GM19452 (cell line): ENCODE measurements around the gene CCR6.

Experiments used
- ATAC-seq: cut with Tn5 transposase; IDR thresholded peaks from one replicate; pipeline ENCODE4 v1.9.1; 2021; ENCODE audit not compliant: unreplicated experiment

Gene CCR6

GRCh38 chr6:167097770-167098169 lies 25.1 kb upstream of the CCR6 start:
- ATAC-seq = no peak

- no peak for ATAC-seq
Measured at GRCh38 chr6:167098825-167099225, 24.1 kb upstream of the CCR6 start.

- ATAC-seq = no peak
Measured at GRCh38 chr6:167099707-167100106, 23.2 kb upstream of the CCR6 start.

- ATAC-seq = no peak
Measured at GRCh38 chr6:167100241-167100674, 22.6 kb upstream of the CCR6 start.

GRCh38 chr6:167102318-167102717 lies 20.6 kb upstream of the CCR6 start:
- ATAC-seq = no peak

GRCh38 chr6:167103041-167103891 lies 19.6 kb upstream of the CCR6 start:
- peak; percentile 96 for ATAC-seq

GRCh38 chr6:167104388-167104787 lies 18.5 kb upstream of the CCR6 start:
- ATAC-seq = no peak

- ATAC-seq = no peak
Measured at GRCh38 chr6:167105060-167105459, 17.8 kb upstream of the CCR6 start.

GRCh38 chr6:167106406-167106805 lies 16.5 kb upstream of the CCR6 start:
- no peak for ATAC-seq

GRCh38 chr6:167107787-167108186 lies 15.1 kb upstream of the CCR6 start:
- ATAC-seq = no peak

GRCh38 chr6:167108278-167108677 lies 14.6 kb upstream of the CCR6 start:
- ATAC-seq = no peak

- ATAC-seq = no peak
Measured at GRCh38 chr6:167109651-167110050, 13.2 kb upstream of the CCR6 start.

GRCh38 chr6:167111597-167111996 lies 11.3 kb upstream of the CCR6 start:
- ATAC-seq = no peak

- ATAC-seq = no peak
Measured at GRCh38 chr6:167112421-167112820, 10.5 kb upstream of the CCR6 start.

- peak; percentile 43 for ATAC-seq
Measured at GRCh38 chr6:167113047-167113754, 9.7 kb upstream of the CCR6 start.

GRCh38 chr6:167113935-167114910 lies 8.7 kb upstream of the CCR6 start:
- peak; percentile 80 for ATAC-seq

GRCh38 chr6:167115054-167115453 lies 7.8 kb upstream of the CCR6 start:
- ATAC-seq = no peak

GRCh38 chr6:167116109-167116837 lies 6.6 kb upstream of the CCR6 start:
- no peak for ATAC-seq

- ATAC-seq = no peak
Measured at GRCh38 chr6:167116838-167117228, 6.1 kb upstream of the CCR6 start.

GRCh38 chr6:167118006-167118405 lies 4.9 kb upstream of the CCR6 start:
- no peak for ATAC-seq
